ENCODE measurements around the gene EPS8L3. TPM values are rescaled to one million over a fixed set of nuclear protein-coding genes. Genes with fewer than 3 reads are reported as not detected.

Gene EPS8L3
- total and polyA plus RNA-seq, 9 of the 15 experiments (the other 6 are each of a cell fraction or from before 2014, with no cell fraction given), result 0.09 to 0.42 (median 0.14) TPM; not detected in 5

DNA sequence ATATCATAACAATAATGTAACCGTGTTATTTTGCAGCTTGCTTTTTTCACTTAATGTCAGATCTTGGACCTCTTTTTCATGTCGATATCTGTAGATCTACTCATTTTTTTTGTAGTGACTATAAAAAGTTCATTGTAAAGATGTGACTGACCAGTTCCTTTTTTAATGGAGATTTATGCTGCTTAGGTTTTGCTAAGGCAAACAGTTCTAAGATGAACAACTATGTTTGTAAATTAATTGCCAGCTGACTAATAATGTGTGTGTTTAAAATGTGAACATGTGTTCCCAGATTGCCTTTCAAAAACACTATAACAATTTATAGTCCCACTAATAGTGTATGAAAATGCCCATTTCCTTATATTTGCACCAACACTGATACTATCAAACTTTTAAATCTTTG is 18.1 kb upstream of the EPS8L3 start:
- Histone ChIP-seq H3K36me3 (ENCODE audit: control insufficient read depth, insufficient read depth, low read length) (no peaks in the 10 kb centered on the region), H3K27me3 (ENCODE audit: control insufficient read depth in 2 of 2, insufficient read depth in 2 of 2, low read length in 2 of 2) (no peaks in the 10 kb centered on the region), H3K9me1 (ENCODE audit: control insufficient read depth, insufficient read depth, low read length) (no peaks in the 10 kb centered on the region), H3K79me2 (ENCODE audit: control insufficient read depth, insufficient read depth, low read length) (no peaks in the 10 kb centered on the region), H3K9ac (ENCODE audit: insufficient read depth in 1 of 2, low read depth in 2 of 2, low read length in 2 of 2) (no peak overlapping the region), H4K20me1 (replicated peaks; ENCODE audit: control insufficient read depth, insufficient read depth, low read length) (no peaks in the 10 kb centered on the region), H2AFZ (ENCODE audit: low read depth, low read length) (no peak overlapping the region), H3K27ac (ENCODE audit: extremely low read depth, low read depth, low read length) (no peak overlapping the region), H3K9me3 (replicated peaks; ENCODE audit: control insufficient read depth, insufficient read depth, low read depth, low read length) (no peaks in the 10 kb centered on the region; the same call in none of the 2 replicates), H3K4me3 (no peak overlapping the region), H3K4me1 (replicated peaks in 1 of 2; ENCODE audit: control insufficient read depth in 2 of 2, insufficient read depth in 2 of 2, low read length in 2 of 2) (peaks cover 10 to 14% of the 10 kb centered on the region in 2 experiments; a peak in 4 of 5 replicates), H3K4me2 (ENCODE audit: insufficient read depth, low read length) (no peak overlapping the region)
- no TSS peak for BruUV-seq (replicated peaks)
- FAIRE-seq, result no peak
- in situ Hi-C loops (cut with MboI), result no loop called here
- WGBS (ENCODE audit: insufficient coverage, low coverage, missing lambda C conversion rate), result 26% methylated on average over 2 of the region's 2 CpGs
- intact Hi-C loops (cut with micrococcal nuclease), result no loop called here
- ChIA-PET CTCF (ENCODE audit: low intra/inter-chr PET ratio) (interaction anchor here (0.6 kb wide), 1 partner anchor 288 kb away, joined by 3 read pairs; the partner anchor contains the start of gene CYB561D1), POLR2A (interaction anchor here (0.7 to 2.0 kb wide), 2 partner anchors 10 to 202 kb away, joined by 5 to 12 read pairs; partner anchors contain the start of gene AHCYL1)
- TF ChIP-seq PURB (CRISPR knock-in tag; IDR thresholded peaks at IDR 0.05; ENCODE audit: low read depth) (no peak), WHSC1 (IDR thresholded peaks at IDR 0.05; ENCODE audit: low read length) (no peak), BDP1 (IDR thresholded peaks at IDR 0.05; ENCODE audit: insufficient read depth, insufficient read length) (no peak), SRSF3 (IDR thresholded peaks at IDR 0.05; ENCODE audit: insufficient read depth, low read length) (no peak), SMC3 (conservative IDR thresholded peaks at IDR 0.05; ENCODE audit: insufficient read depth, low read depth, low read length) (no peak), ZNF140 (CRISPR knock-in tag; IDR thresholded peaks at IDR 0.05) (no peak), MBD2 (IDR thresholded peaks at IDR 0.05; ENCODE audit: borderline replicate concordance, low read depth) (no peak), ZNF384 (IDR thresholded peaks at IDR 0.05; ENCODE audit: low read depth, low read length) (no peak), NFE2 (IDR thresholded peaks at IDR 0.05; ENCODE audit: low read depth) (no peak), HEY1 (CRISPR knock-in tag; IDR thresholded peaks at IDR 0.05; ENCODE audit: borderline replicate concordance) (no peak), ETV1 (tag; conservative IDR thresholded peaks at IDR 0.05; ENCODE audit: low read depth) (no peak), SRSF7 (optimal IDR thresholded peaks at IDR 0.05; ENCODE audit: low read depth, low read length) (no peak), SMAD1 (IDR thresholded peaks at IDR 0.05; ENCODE audit: low read depth, low read length, partially characterized antibody) (no peak)
- TF ChIP-seq, protein P1, sequence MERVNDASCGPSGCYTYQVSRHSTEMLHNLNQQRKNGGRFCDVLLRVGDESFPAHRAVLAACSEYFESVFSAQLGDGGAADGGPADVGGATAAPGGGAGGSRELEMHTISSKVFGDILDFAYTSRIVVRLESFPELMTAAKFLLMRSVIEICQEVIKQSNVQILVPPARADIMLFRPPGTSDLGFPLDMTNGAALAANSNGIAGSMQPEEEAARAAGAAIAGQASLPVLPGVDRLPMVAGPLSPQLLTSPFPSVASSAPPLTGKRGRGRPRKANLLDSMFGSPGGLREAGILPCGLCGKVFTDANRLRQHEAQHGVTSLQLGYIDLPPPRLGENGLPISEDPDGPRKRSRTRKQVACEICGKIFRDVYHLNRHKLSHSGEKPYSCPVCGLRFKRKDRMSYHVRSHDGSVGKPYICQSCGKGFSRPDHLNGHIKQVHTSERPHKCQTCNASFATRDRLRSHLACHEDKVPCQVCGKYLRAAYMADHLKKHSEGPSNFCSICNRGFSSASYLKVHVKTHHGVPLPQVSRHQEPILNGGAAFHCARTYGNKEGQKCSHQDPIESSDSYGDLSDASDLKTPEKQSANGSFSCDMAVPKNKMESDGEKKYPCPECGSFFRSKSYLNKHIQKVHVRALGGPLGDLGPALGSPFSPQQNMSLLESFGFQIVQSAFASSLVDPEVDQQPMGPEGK (CRISPR knock-in tag; IDR thresholded peaks at IDR 0.05; ENCODE audit: borderline replicate concordance), result no peak
- ATAC-seq, result no peak
- no peak for DNase-seq (ENCODE audit: extremely low read depth in 1 of 4, low spot score in 3 of 4)
